Choroid plexus epithelial cell (primary cell): ENCODE results near the gene TRAPPC13.
"Not testable (repeated sequence)": the region's sequence is repeated elsewhere in the genome, so short reads cannot be mapped to it uniquely, and the experiment has no call there.

Experiments used
- DNase-seq: peaks from one replicate; pipeline ENCODE4 v3.0.0-alpha.2; 2010; ENCODE audit warnings: low read depth
- H3K4me3 ChIP-seq: 2 replicates; pipeline ENCODE4 v1.5.1; 2011; ENCODE audit warnings: low read depth, mild to moderate bottlenecking, control low read depth, low read length, moderate library complexity
- TF ChIP-seq, protein P1 (sequence below): conservative IDR thresholded peaks from 2 replicates; pipeline ENCODE4 v1.5.1; 2011; ENCODE audit warnings: low read depth, mild to moderate bottlenecking, control low read depth, inconsistent platforms, low read length, moderate library complexity

TRAPPC13 gene

DNA sequence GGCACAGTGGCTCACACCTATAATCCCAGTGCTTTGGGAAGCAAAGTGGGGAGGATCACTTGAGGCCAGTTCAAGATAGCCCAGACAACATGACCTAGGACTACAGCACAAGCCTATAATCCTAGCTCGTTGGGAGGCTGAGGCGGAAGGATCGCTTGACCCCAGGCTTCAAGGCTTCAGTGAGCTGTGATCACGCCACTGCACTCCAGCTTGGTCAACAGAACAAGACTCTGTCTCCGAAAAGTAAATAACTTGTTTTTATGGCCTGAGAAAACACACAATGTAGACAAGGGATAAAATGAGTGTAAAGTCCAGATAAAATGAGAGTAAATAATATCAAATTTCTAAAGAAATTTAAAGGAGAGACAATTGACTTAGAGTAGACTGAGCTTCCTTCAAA lies 26.3 kb downstream of the TRAPPC13 start:
- DNase-seq: no peak
- TF ChIP-seq, protein P1, sequence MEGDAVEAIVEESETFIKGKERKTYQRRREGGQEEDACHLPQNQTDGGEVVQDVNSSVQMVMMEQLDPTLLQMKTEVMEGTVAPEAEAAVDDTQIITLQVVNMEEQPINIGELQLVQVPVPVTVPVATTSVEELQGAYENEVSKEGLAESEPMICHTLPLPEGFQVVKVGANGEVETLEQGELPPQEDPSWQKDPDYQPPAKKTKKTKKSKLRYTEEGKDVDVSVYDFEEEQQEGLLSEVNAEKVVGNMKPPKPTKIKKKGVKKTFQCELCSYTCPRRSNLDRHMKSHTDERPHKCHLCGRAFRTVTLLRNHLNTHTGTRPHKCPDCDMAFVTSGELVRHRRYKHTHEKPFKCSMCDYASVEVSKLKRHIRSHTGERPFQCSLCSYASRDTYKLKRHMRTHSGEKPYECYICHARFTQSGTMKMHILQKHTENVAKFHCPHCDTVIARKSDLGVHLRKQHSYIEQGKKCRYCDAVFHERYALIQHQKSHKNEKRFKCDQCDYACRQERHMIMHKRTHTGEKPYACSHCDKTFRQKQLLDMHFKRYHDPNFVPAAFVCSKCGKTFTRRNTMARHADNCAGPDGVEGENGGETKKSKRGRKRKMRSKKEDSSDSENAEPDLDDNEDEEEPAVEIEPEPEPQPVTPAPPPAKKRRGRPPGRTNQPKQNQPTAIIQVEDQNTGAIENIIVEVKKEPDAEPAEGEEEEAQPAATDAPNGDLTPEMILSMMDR: no peak
- no peak overlapping the region for H3K4me3 ChIP-seq

DNA sequence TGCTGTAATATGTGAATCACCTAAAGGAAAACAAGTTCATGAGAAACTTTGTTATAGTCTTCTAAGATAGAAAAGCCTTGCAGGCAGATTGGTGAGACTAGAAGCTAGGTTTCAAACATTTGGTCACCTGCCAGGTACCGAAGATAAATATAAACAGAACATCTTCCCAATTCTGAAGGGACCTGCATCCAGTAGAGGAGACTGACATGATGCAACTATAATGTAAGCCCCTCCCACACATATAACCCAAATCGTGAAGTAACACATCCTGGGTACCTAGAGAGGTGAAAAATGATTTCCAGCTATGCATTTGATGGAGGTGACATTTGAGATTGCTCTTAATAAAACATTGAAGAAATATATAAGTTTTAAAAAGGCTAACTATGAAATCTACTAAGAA lies 29.9 kb downstream of the TRAPPC13 start:
- H3K4me3 ChIP-seq: no peak overlapping the region
- TF ChIP-seq, protein P1: no peak

DNA sequence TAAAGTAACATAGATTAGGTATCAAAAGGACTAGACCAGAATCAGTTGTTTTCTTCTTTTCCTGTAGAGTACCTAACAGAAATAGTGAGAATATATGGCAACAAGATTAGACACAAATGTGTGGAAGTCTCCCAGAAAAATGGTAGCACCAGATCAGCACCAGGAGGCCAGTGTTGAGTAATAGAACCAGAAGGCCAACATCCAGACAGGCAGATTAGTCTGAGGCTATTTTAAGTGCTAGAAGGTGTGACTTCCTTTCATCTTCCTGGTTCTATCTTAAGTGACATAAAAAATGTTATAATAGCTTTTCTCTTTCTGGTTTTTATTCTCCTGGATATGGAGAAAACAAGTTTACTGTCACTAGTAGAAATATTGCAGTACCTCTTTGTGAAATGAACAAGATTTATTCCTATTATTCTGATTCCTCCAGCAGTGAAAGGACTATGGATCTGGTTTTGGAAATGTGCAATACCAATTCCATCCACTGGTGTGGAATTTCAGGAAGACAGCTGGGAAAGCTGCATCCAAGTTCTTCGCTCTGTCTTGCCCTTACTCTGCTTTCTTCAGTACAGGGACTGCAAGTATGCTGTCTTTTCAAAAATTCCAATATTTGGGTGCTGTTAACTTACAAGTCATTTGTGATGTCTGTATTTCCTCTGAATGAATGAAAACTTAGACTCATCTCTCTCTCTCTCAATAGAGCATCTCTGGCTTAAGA lies 39.1 kb downstream of the TRAPPC13 start:
- peak; percentile 16 for DNase-seq
- no peak overlapping the region for H3K4me3 ChIP-seq
- TF ChIP-seq, protein P1: peak; percentile 53

More for the DNA sequence above, 29.9 kb downstream of the TRAPPC13 start:
- no peak for DNase-seq

DNA sequence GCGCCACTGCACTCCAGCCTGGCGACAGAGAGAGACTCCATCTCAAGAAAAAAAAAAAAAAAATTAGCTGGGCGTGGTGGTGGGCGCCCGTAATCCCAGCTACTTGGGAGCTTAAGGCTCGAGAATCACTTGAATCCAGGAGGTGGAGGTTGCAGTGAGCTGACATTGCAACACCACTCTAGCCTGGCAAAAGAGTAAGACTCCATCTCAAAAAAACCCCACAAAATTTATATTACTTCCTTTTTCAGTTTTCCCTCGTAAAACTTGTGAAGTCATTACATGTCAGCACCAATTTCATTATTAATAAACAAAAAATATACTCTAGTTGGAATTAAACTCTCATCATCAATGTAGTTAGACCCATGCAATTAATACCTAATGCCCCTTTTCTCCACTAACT lies 43.9 kb downstream of the TRAPPC13 start:
- TF ChIP-seq, protein P1: no peak
- DNase-seq: no peak
- no peak overlapping the region for H3K4me3 ChIP-seq

DNA sequence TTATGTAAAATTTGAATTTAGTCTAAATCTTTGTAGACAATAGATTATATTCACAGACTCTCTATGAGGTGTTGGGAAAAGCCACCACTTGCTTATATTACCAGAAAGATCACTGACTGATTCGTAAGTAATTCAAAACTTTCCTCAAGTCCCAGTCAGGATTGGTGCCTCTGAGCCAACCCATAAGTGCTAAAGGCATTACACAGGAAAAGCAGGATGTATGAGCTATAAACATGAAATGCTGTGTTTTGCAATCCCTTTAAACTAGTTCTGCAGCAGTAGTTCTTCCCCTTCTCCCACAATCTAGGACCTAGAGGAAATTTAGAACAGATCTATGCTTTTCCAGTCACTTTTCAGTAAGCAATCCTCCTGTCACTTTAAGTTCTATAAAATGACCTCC lies 48.0 kb downstream of the TRAPPC13 start:
- TF ChIP-seq, protein P1: no peak
- peak; percentile 64 for DNase-seq
- no peak overlapping the region for H3K4me3 ChIP-seq

DNA sequence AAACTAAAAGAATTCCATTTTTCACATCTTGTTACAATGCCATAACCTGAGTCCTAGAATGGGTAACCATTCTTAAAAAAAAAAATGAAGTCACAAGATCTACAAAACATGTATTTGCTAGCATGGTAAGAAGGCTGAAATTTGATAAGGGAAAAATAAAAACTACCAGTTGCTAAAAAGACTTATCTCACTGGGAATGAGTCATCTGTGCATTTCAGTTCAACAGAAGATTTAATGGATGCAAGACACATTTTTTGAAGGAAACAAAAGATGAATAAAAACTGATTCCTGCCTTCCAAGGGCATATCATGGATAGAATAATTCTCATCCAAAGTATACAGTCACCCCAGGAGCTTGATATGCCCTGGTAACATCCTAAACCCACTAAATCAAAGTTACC lies 49.9 kb downstream of the TRAPPC13 start:
- H3K4me3 ChIP-seq: no peak overlapping the region
- peak; percentile 41 for DNase-seq
- TF ChIP-seq, protein P1: no peak

DNA sequence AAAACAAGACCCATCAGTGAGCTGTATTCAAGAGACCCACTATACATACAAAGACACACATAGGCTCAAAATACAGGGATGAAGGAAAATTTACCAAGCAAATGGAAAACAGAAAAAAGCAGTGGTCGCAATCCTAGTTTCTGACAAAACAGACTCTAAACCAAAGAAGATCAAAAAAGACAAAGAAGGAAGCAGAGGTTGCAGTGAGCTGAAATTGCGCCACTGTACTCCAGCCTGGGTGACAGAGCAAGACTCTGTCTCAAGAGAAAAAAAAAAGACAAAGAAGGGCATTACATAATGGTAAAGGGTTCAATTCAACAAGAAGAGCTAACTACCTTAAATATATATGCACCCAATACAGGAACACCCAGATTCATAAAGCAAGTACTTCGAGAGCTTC lies 51.2 kb downstream of the TRAPPC13 start:
- not testable (repeated sequence) for DNase-seq, H3K4me3 ChIP-seq
